ENCODE data around the gene UBR4.

UBR4 gene

GRCh38 chr1:19063122-19063521 lies 146.9 kb downstream of the UBR4 start:
- no peak overlapping the region for H3K4me3 ChIP-seq (ENCODE audit: low read depth, low read length)
- TF ChIP-seq, protein P1, sequence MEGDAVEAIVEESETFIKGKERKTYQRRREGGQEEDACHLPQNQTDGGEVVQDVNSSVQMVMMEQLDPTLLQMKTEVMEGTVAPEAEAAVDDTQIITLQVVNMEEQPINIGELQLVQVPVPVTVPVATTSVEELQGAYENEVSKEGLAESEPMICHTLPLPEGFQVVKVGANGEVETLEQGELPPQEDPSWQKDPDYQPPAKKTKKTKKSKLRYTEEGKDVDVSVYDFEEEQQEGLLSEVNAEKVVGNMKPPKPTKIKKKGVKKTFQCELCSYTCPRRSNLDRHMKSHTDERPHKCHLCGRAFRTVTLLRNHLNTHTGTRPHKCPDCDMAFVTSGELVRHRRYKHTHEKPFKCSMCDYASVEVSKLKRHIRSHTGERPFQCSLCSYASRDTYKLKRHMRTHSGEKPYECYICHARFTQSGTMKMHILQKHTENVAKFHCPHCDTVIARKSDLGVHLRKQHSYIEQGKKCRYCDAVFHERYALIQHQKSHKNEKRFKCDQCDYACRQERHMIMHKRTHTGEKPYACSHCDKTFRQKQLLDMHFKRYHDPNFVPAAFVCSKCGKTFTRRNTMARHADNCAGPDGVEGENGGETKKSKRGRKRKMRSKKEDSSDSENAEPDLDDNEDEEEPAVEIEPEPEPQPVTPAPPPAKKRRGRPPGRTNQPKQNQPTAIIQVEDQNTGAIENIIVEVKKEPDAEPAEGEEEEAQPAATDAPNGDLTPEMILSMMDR (IDR thresholded peaks at IDR 0.05; ENCODE audit: insufficient read depth, low read depth, low read length, missing control alignments) = no peak
- no peak for DNase-seq (ENCODE audit: low read depth)

GRCh38 chr1:19062258-19063029 lies 147.6 kb downstream of the UBR4 start:
- H3K4me3 ChIP-seq (ENCODE audit: low read depth, low read length) = no peak overlapping the region
- peak; percentile 16 for DNase-seq (ENCODE audit: low read depth)
- TF ChIP-seq, protein P1 (IDR thresholded peaks at IDR 0.05; ENCODE audit: insufficient read depth, low read depth, low read length, missing control alignments) = no peak

DNA sequence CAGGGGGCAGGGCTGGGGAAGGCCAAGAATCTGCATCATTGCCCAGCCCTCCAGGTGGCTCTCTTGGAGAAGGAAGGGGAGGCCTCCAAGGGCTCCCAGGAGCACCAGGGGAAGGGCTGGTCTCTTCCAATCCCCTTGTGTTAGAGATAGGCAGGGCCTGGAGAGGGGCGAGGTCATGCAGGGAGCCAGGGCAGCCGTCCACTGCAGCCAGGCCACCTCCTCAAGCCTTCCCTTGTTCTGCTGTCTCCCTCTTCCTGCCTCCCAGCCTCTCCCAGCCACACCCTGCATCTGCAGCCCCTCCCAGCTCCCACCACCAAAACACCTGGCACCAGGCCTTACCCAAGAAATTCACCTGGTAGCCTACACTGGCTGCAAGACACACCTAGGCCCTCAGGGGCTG lies 148.3 kb downstream of the UBR4 start:
- TF ChIP-seq, protein P1 (IDR thresholded peaks at IDR 0.05; ENCODE audit: insufficient read depth, low read depth, low read length, missing control alignments) = no peak
- no peak for DNase-seq (ENCODE audit: low read depth)
- no peak overlapping the region for H3K4me3 ChIP-seq (ENCODE audit: low read depth, low read length)

DNA sequence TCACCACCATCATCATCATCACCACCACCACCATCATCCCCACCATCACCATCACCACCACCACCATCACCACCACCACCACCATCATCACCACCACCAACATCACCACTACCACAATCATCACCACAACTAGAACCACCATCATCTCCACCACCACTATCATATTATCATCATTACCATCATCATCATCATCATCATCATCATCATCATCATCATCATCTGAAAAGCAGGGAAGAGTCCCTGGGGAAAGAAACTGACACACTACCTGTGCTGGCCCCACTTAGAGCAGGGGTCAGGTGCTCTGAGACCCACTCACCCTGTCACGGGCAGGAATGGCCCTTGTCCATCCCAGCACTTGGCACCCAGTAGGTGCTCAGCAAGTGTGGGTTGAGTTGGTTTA lies 148.7 kb downstream of the UBR4 start:
- no peak overlapping the region for H3K4me3 ChIP-seq (ENCODE audit: low read depth, low read length)
- TF ChIP-seq, protein P1 (IDR thresholded peaks at IDR 0.05; ENCODE audit: insufficient read depth, low read depth, low read length, missing control alignments) = no peak
- no peak for DNase-seq (ENCODE audit: low read depth)

DNA sequence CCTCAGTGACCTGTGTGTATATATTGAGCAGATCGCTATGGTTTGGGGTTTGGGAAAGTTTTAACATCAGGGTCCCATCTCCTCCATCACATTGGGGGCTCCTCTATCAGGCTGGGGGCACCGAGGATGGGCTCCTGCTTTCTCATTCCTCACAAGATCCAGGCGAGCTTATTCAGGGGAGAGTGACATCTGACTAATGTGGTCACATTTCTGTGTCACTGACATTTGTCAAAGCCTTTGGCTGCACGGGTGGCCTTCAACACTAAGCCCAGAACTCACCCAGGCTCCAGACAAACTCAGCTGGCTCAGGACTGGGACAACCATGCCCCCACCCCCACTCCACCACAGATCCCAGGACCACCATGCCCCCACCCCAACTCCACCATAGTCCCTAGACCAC lies 150.3 kb downstream of the UBR4 start:
- H3K4me3 ChIP-seq (ENCODE audit: low read depth, low read length) = no peak overlapping the region
- no peak for DNase-seq (ENCODE audit: low read depth)
- TF ChIP-seq, protein P1 (IDR thresholded peaks at IDR 0.05; ENCODE audit: insufficient read depth, low read depth, low read length, missing control alignments) = no peak

DNA sequence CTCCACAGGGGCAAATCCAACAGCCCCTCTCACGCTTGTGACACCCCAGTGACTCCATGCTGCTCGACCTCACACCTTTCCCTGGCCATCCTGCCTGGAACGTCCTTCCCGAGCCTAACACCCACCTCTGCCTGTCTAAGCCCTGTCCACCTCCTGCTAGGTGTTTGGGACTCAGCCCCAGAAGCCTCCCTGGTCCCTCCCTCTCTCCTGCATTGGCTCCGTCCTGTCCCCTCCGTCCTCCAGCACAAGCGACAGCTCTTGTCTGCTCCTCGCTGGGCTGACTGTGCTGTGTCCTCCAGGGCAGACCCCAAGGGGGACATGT lies 151.6 kb downstream of the UBR4 start:
- H3K4me3 ChIP-seq (ENCODE audit: low read depth, low read length) = no peak overlapping the region
- TF ChIP-seq, protein P1 (IDR thresholded peaks at IDR 0.05; ENCODE audit: insufficient read depth, low read depth, low read length, missing control alignments) = no peak
- DNase-seq (ENCODE audit: low read depth) = no peak

Data from GM12865 (cell line).